ENCODE results near the gene BBS9. TPM values are rescaled to one million over a fixed set of nuclear protein-coding genes. Genes with fewer than 3 reads are reported as not detected.

BBS9 gene
- total RNA-seq, 1 experiment from 2014 or later: 26.4 TPM

GRCh38 chr7:33610918-33611317, 481.6 kb downstream of the BBS9 start:
- no peak overlapping the region for H3K4me3 Mint-ChIP-seq
- no peak overlapping the region for H2BK12ac ChIP-seq (ENCODE audit: insufficient read length, low read depth, low read length)
- no peak for DNase-seq

More at GRCh38 chr7:33610918-33611317, 481.6 kb downstream of the BBS9 start:
- Histone ChIP-seq H4K5ac (ENCODE audit: insufficient read length, low read depth, low read length) (no peak overlapping the region), H3K23me2 (ENCODE audit: insufficient read length, low read depth, low read length, poor library complexity, severe bottlenecking) (no peaks in the 10 kb centered on the region), H4K8ac (replicated peaks; ENCODE audit: insufficient read length, low read depth, low read length) (no peak overlapping the region), H2BK5ac (ENCODE audit: insufficient read length, low read length) (no peak overlapping the region), H3K4me2 (ENCODE audit: insufficient read depth, insufficient read length, low read length) (no peak overlapping the region), H3K4me1 (ENCODE audit: insufficient read depth, low read length) (no peaks in the 10 kb centered on the region), H3K18ac (ENCODE audit: insufficient read length, low read depth, low read length) (no peak overlapping the region), H2AFZ (ENCODE audit: low read length) (no peak overlapping the region), H2AK5ac (ENCODE audit: insufficient read length, low read length) (no peak overlapping the region), H3K56ac (ENCODE audit: insufficient read length, low read depth, low read length) (no peak overlapping the region), H4K91ac (ENCODE audit: insufficient read length, low read depth, low read length) (no peak overlapping the region), H2BK20ac (ENCODE audit: low read depth, low read length, poor library complexity, severe bottlenecking) (no peak overlapping the region), H3K27ac (ENCODE audit: insufficient read length, low read depth, low read length) (no peak overlapping the region), H3K79me1 (ENCODE audit: insufficient read depth, low read depth, low read length, poor library complexity, severe bottlenecking) (no peaks in the 10 kb centered on the region), H3K27me3 (ENCODE audit: insufficient read depth, low read length) (no peaks in the 10 kb centered on the region), H3K9ac (ENCODE audit: extremely low read depth, insufficient read length, low read length) (no peak overlapping the region), H2BK15ac (ENCODE audit: low read depth, low read length) (no peak overlapping the region), H4K20me1 (ENCODE audit: control insufficient read depth, insufficient read depth, insufficient read length) (no peaks in the 10 kb centered on the region), H2BK120ac (ENCODE audit: low read depth, low read length, poor library complexity, severe bottlenecking) (no peak overlapping the region), H3K14ac (ENCODE audit: insufficient read depth, low read length) (no peak overlapping the region), H3K9me3 (ENCODE audit: control insufficient read depth, low read depth, low read length) (no peaks in the 10 kb centered on the region), H3K4ac (ENCODE audit: low read depth, low read length) (no peak overlapping the region), H3K79me2 (ENCODE audit: insufficient read depth, low read length) (no peaks in the 10 kb centered on the region), H3T11ph (ENCODE audit: low read length) (no peak overlapping the region), H3K23ac (ENCODE audit: insufficient read length, low read depth, low read length) (no peak overlapping the region)
- H3K9me3 Mint-ChIP-seq: no peaks in the 10 kb centered on the region
- TF ChIP-seq, protein P1, sequence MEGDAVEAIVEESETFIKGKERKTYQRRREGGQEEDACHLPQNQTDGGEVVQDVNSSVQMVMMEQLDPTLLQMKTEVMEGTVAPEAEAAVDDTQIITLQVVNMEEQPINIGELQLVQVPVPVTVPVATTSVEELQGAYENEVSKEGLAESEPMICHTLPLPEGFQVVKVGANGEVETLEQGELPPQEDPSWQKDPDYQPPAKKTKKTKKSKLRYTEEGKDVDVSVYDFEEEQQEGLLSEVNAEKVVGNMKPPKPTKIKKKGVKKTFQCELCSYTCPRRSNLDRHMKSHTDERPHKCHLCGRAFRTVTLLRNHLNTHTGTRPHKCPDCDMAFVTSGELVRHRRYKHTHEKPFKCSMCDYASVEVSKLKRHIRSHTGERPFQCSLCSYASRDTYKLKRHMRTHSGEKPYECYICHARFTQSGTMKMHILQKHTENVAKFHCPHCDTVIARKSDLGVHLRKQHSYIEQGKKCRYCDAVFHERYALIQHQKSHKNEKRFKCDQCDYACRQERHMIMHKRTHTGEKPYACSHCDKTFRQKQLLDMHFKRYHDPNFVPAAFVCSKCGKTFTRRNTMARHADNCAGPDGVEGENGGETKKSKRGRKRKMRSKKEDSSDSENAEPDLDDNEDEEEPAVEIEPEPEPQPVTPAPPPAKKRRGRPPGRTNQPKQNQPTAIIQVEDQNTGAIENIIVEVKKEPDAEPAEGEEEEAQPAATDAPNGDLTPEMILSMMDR (conservative IDR thresholded peaks at IDR 0.05): no peak
- no peaks in the 10 kb centered on the region for H3K36me3 Mint-ChIP-seq (ENCODE audit: insufficient read depth in 1 of 3, low read depth in 3 of 3)
- no peaks in the 10 kb centered on the region for H3K4me1 Mint-ChIP-seq
- no peak overlapping the region for H3K27ac Mint-ChIP-seq
- H3K27me3 Mint-ChIP-seq (ENCODE audit: low read depth): no peaks in the 10 kb centered on the region
- no CpG with 5 or more reads among the region's 3 CpGs for WGBS (ENCODE audit: extremely low coverage, insufficient read length, low lambda C conversion rate)
